ENCODE data around the gene CMIP.

GRCh38 chr16:81738783-81739496 is 294.3 kb downstream of the CMIP start:
- no peak for TF ChIP-seq ZNF274 (IDR thresholded peaks at IDR 0.05; ENCODE audit: low read depth, low read length)
- no peak for TF ChIP-seq SUZ12 (IDR thresholded peaks at IDR 0.05; ENCODE audit: extremely low read depth, insufficient read depth, insufficient read length)

Measured in NT2/D1 (cell line).